ENCODE measurements around the gene S100A7.

The S100A7 gene

GRCh38 chr1:153478692-153479618 lies 18.5 kb upstream of the S100A7 start:
- TF ChIP-seq CTCF (IDR thresholded peaks at IDR 0.05; ENCODE audit: insufficient read depth, low read length, poor library complexity, severe bottlenecking) (no peak), EZH2phosphoT487 (conservative IDR thresholded peaks at IDR 0.05; ENCODE audit: low read length) (no peak)
- Histone ChIP-seq H3K9ac (ENCODE audit: low read length) (no peak overlapping the region), H3K9me3 (ENCODE audit: insufficient read depth, low read length) (no peaks in the 10 kb centered on the region), H3K27ac (ENCODE audit: low read depth, low read length) (no peak overlapping the region), H4K20me1 (ENCODE audit: low read depth, low read length) (no peaks in the 10 kb centered on the region), H3K9me2 (replicated peaks; ENCODE audit: insufficient read depth, low read length) (no peaks in the 10 kb centered on the region), H3K4me3 (ENCODE audit: insufficient read depth, low read length, poor library complexity, severe bottlenecking) (no peak overlapping the region), H3K4me2 (ENCODE audit: low read depth, low read length, poor library complexity, severe bottlenecking) (no peak overlapping the region), H3K27me3 (ENCODE audit: low read length) (no peaks in the 10 kb centered on the region; the same call in 1 of the 2 replicates), H3K36me3 (ENCODE audit: low read length) (no peaks in the 10 kb centered on the region), H3F3A (ENCODE audit: insufficient read depth) (no peaks in the 10 kb centered on the region), H3K79me2 (ENCODE audit: insufficient read depth, low read length) (no peaks in the 10 kb centered on the region), H2AFZ (ENCODE audit: low read depth, low read length, severe bottlenecking) (no peak overlapping the region)

- Histone ChIP-seq H3K9me2 (replicated peaks; ENCODE audit: insufficient read depth, low read length) (no peaks in the 10 kb centered on the region), H3K4me2 (ENCODE audit: low read depth, low read length, poor library complexity, severe bottlenecking) (no peak overlapping the region), H3K79me2 (ENCODE audit: insufficient read depth, low read length) (no peaks in the 10 kb centered on the region), H3F3A (ENCODE audit: insufficient read depth) (no peaks in the 10 kb centered on the region), H3K4me3 (ENCODE audit: insufficient read depth, low read length, poor library complexity, severe bottlenecking) (no peak overlapping the region), H3K27me3 (ENCODE audit: low read length) (no peaks in the 10 kb centered on the region; the same call in 1 of the 2 replicates), H3K27ac (ENCODE audit: low read depth, low read length) (no peak overlapping the region), H4K20me1 (ENCODE audit: low read depth, low read length) (no peaks in the 10 kb centered on the region), H3K9me3 (ENCODE audit: insufficient read depth, low read length) (no peaks in the 10 kb centered on the region), H3K9ac (ENCODE audit: low read length) (no peak overlapping the region), H2AFZ (ENCODE audit: low read depth, low read length, severe bottlenecking) (no peak overlapping the region), H3K36me3 (ENCODE audit: low read length) (no peaks in the 10 kb centered on the region)
- TF ChIP-seq EZH2phosphoT487 (conservative IDR thresholded peaks at IDR 0.05; ENCODE audit: low read length) = no peak
- no peak for TF ChIP-seq CTCF (IDR thresholded peaks at IDR 0.05; ENCODE audit: insufficient read depth, low read length, poor library complexity, severe bottlenecking)
These were observed 17.7 kb upstream of the S100A7 start for GRCh38 chr1:153478047-153478691.

DNA sequence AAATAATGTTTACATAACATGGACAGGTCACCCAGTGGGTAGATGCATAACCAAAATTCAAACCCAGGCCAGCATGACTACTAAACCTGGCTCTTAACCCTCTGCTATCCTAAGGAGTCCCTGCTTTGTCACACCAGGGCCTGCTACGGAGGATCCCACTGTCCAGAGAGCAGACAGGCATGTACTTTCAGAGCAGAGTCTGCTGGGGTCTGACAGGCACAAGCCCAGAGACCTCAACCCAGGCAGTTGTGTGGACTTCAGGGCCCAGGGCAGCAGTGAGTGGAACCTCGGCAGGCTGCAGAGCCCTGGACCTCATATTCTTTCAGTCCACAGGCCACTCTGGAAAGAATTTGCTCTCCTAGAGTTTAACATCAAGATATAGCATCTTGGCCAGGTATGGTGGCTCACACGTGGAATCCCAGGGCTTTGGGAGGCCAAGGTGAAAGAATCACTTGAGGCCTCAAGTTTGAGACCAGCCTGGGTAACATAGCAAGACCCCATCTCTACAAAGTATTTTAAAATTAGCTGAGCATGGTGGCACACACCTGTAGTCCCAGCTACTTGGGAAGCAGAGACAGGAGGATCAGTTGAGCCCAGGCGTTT lies 16.1 kb upstream of the S100A7 start:
- Histone ChIP-seq H3K4me2 (ENCODE audit: low read depth, low read length, poor library complexity, severe bottlenecking) (no peak overlapping the region), H3K9me3 (ENCODE audit: insufficient read depth, low read length) (0 out of 2 replicates have a peak, but pooled peaks cover 4% of the 10 kb centered on the region), H3K9me2 (replicated peaks; ENCODE audit: insufficient read depth, low read length) (no peaks in the 10 kb centered on the region), H3K36me3 (ENCODE audit: low read length) (no peaks in the 10 kb centered on the region), H3K4me3 (ENCODE audit: insufficient read depth, low read length, poor library complexity, severe bottlenecking) (no peak overlapping the region), H3K27ac (ENCODE audit: low read depth, low read length) (no peak overlapping the region), H3K79me2 (ENCODE audit: insufficient read depth, low read length) (no peaks in the 10 kb centered on the region), H3K9ac (ENCODE audit: low read length) (no peak overlapping the region), H3K27me3 (ENCODE audit: low read length) (no peaks in the 10 kb centered on the region; the same call in 1 of the 2 replicates), H2AFZ (ENCODE audit: low read depth, low read length, severe bottlenecking) (no peak overlapping the region), H4K20me1 (ENCODE audit: low read depth, low read length) (no peaks in the 10 kb centered on the region), H3F3A (ENCODE audit: insufficient read depth) (no peaks in the 10 kb centered on the region)
- TF ChIP-seq EZH2phosphoT487 (conservative IDR thresholded peaks at IDR 0.05; ENCODE audit: low read length) (no peak), CTCF (IDR thresholded peaks at IDR 0.05; ENCODE audit: insufficient read depth, low read length, poor library complexity, severe bottlenecking) (no peak)

All from SU-DHL-6 (cell line).